C4-2B (cell line): ENCODE measurements around the gene XAB2.

Experiments used
- CTCF ChIP-seq: fragments of 450-650 bp; conservative IDR thresholded peaks from 2 replicates; pipeline ENCODE4 v1.5.1; 2017; ENCODE audit warnings: mild to moderate bottlenecking
- ZFX ChIP-seq: fragments of 450-650 bp; IDR thresholded peaks from 2 replicates; pipeline ENCODE4 v1.6.1; 2017

- TF ChIP-seq CTCF (no peak), ZFX (no peak)
Measured at GRCh38 chr19:7605490-7606222, 23.7 kb downstream of the XAB2 start.
